ENCODE measurements around the gene MIEF1. TPM values are rescaled to one million over a fixed set of nuclear protein-coding genes. Genes with fewer than 3 reads are reported as not detected.

The MIEF1 gene
- polyA plus RNA-seq, 1 of the 3 experiments (the other 2 are of a cell fraction): 7.5 TPM

DNA sequence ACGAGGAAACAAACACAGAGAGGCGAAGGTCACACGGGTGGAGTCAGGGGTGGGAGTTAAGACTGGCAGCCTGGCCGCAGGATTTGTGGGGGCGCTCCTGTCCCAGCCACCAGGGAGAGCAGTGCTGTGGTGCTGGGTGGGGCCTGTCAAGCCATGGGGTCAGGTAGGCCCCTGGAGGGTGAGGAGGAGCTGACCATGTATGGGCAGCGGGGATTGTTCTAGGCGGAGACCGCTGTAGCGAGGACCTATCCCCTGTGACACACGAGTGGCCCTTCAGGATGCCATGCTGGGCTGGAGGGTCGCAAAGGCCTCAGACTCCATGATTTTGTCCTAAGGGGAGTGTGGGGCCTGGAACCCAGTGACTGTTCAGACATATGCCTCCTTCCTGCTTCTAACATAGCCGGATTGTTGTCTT is 32.0 kb downstream of the MIEF1 start (continued):
- TF ChIP-seq, protein P1, sequence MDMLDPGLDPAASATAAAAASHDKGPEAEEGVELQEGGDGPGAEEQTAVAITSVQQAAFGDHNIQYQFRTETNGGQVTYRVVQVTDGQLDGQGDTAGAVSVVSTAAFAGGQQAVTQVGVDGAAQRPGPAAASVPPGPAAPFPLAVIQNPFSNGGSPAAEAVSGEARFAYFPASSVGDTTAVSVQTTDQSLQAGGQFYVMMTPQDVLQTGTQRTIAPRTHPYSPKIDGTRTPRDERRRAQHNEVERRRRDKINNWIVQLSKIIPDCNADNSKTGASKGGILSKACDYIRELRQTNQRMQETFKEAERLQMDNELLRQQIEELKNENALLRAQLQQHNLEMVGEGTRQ (IDR thresholded peaks at IDR 0.05; ENCODE audit: borderline replicate concordance, low read depth, low read length): no peak
- no peak for TF ChIP-seq RCOR1 (IDR thresholded peaks at IDR 0.05; ENCODE audit: low read length)

GRCh38 chr22:39534591-39535356 is 32.7 kb downstream of the MIEF1 start:
- 37% methylated on average over 7 of the region's 41 CpGs for WGBS (ENCODE audit: low lambda C conversion rate)
- ChIA-PET CTCF (interaction anchor here (0.6 to 3.9 kb wide), 27 partner anchors 8 to 814 kb away, joined by 3 to 62 read pairs (median 4); partner anchors contain the start of gene ADSL), POLR2A (interaction anchor here (1.5 kb wide), 1 partner anchor 502 kb away, joined by 7 read pairs; no protein-coding TSS in a partner anchor)
- Histone ChIP-seq H3K9me3 (no peaks in the 10 kb centered on the region), H3K4me2 (no peak overlapping the region), H3K79me2 (ENCODE audit: insufficient read depth) (peaks cover 18% of the 10 kb centered on the region), H4K20me1 (ENCODE audit: insufficient read depth) (no peaks in the 10 kb centered on the region), H3K9ac (no peak overlapping the region), H3K27ac (ENCODE audit: low read depth in 2 of 2, low read length in 1 of 2) (no peak overlapping the region; a peak in 1 of 4 replicates), H3K4me1 (ENCODE audit: control insufficient read depth in 1 of 2, insufficient read depth in 2 of 2, low read depth in 1 of 2, low read length in 1 of 2) (peaks cover 0 to 10% of the 10 kb centered on the region in 2 experiments; a peak in 1 of 4 replicates), H3K36me3 (replicated peaks in 1 of 2; ENCODE audit: control insufficient read depth in 1 of 2, insufficient read depth in 2 of 2, low read length in 1 of 2) (peaks cover 0 to 5% of the 10 kb centered on the region in 2 experiments), H3K4me3 (ENCODE audit: low read depth in 2 of 2, low read length in 1 of 2) (peak overlapping the region in 1 of 2 experiments; percentile 35; a peak in 1 of 4 replicates), H3F3A (replicated peaks; ENCODE audit: insufficient read depth) (no peaks in the 10 kb centered on the region), H2AFZ (ENCODE audit: low read depth) (peak overlapping the region; percentile 70; the same call in 1 of the 2 replicates), H3K9me2 (no peaks in the 10 kb centered on the region), H3K27me3 (ENCODE audit: insufficient read depth) (no peaks in the 10 kb centered on the region)
- peak; percentile 83 for DNase-seq
- TF ChIP-seq ELF1 (IDR thresholded peaks at IDR 0.05) (no peak), RAD21 (IDR thresholded peaks at IDR 0.05; ENCODE audit: low read length) (peak; percentile 75), SMC3 (IDR thresholded peaks at IDR 0.05; ENCODE audit: low read depth, low read length) (peak; percentile 62), NFIC (IDR thresholded peaks at IDR 0.05; ENCODE audit: borderline replicate concordance) (no peak), GATA2 (CRISPR knock-in tag; IDR thresholded peaks at IDR 0.05) (peak; percentile 48; the same call in 1 of the 2 replicates), TEAD4 (IDR thresholded peaks at IDR 0.05; ENCODE audit: borderline replicate concordance, insufficient read depth) (0 out of 2 replicates have a peak, but pooled peaks have one; percentile 74)
- TF ChIP-seq, protein P2, sequence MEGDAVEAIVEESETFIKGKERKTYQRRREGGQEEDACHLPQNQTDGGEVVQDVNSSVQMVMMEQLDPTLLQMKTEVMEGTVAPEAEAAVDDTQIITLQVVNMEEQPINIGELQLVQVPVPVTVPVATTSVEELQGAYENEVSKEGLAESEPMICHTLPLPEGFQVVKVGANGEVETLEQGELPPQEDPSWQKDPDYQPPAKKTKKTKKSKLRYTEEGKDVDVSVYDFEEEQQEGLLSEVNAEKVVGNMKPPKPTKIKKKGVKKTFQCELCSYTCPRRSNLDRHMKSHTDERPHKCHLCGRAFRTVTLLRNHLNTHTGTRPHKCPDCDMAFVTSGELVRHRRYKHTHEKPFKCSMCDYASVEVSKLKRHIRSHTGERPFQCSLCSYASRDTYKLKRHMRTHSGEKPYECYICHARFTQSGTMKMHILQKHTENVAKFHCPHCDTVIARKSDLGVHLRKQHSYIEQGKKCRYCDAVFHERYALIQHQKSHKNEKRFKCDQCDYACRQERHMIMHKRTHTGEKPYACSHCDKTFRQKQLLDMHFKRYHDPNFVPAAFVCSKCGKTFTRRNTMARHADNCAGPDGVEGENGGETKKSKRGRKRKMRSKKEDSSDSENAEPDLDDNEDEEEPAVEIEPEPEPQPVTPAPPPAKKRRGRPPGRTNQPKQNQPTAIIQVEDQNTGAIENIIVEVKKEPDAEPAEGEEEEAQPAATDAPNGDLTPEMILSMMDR (IDR thresholded peaks at IDR 0.05): peak; percentile 69

- DNase-seq: no peak
- Histone ChIP-seq H3K36me3 (replicated peaks in 1 of 2; ENCODE audit: control insufficient read depth in 1 of 2, insufficient read depth in 2 of 2, low read length in 1 of 2) (no peaks in the 10 kb centered on the region), H2AFZ (ENCODE audit: low read depth) (no peak overlapping the region), H3K9ac (no peak overlapping the region), H4K20me1 (ENCODE audit: insufficient read depth) (no peaks in the 10 kb centered on the region), H3K9me3 (no peaks in the 10 kb centered on the region), H3K27me3 (ENCODE audit: insufficient read depth) (no peaks in the 10 kb centered on the region), H3K4me3 (ENCODE audit: low read depth in 2 of 2, low read length in 1 of 2) (no peak overlapping the region), H3K4me1 (ENCODE audit: control insufficient read depth in 1 of 2, insufficient read depth in 2 of 2, low read depth in 1 of 2, low read length in 1 of 2) (peaks cover 0 to 9% of the 10 kb centered on the region in 2 experiments; a peak in 1 of 4 replicates), H3F3A (replicated peaks; ENCODE audit: insufficient read depth) (no peaks in the 10 kb centered on the region), H3K9me2 (no peaks in the 10 kb centered on the region), H3K79me2 (ENCODE audit: insufficient read depth) (peaks cover 18% of the 10 kb centered on the region), H3K27ac (ENCODE audit: low read depth in 2 of 2, low read length in 1 of 2) (no peak overlapping the region), H3K4me2 (no peak overlapping the region)
- 100% methylated on average over 1 of the region's 13 CpGs for WGBS (ENCODE audit: low lambda C conversion rate)
- ChIA-PET POLR2A (interaction anchor here (1.5 kb wide), 1 partner anchor 501 kb away, joined by 7 read pairs; no protein-coding TSS in a partner anchor), CTCF (interaction anchor here (0.6 to 3.9 kb wide), 24 partner anchors 8 to 813 kb away, joined by 3 to 62 read pairs (median 6); partner anchors contain the start of gene ADSL)
- TF ChIP-seq FOXM1 (IDR thresholded peaks at IDR 0.05; ENCODE audit: low read depth) (no peak), RCOR1 (IDR thresholded peaks at IDR 0.05; ENCODE audit: low read length) (no peak), NFIC (IDR thresholded peaks at IDR 0.05; ENCODE audit: borderline replicate concordance) (no peak), TAF1 (IDR thresholded peaks at IDR 0.05; ENCODE audit: borderline replicate concordance, low read depth, low read length) (no peak), RFX5 (IDR thresholded peaks at IDR 0.05; ENCODE audit: low read length) (no peak), TCF12 (IDR thresholded peaks at IDR 0.05) (no peak), YY1 (IDR thresholded peaks at IDR 0.05; ENCODE audit: low read depth) (no peak), EP300 (IDR thresholded peaks at IDR 0.05; ENCODE audit: borderline replicate concordance in 1 of 2, low read depth in 1 of 2, low read length in 1 of 2) (no peak), CHD2 (IDR thresholded peaks at IDR 0.05; ENCODE audit: low read length, partially characterized antibody) (no peak), GATA2 (CRISPR knock-in tag; IDR thresholded peaks at IDR 0.05) (no peak), SMC3 (IDR thresholded peaks at IDR 0.05; ENCODE audit: low read depth, low read length) (no peak), RXRA (IDR thresholded peaks at IDR 0.05; ENCODE audit: borderline replicate concordance, low read depth) (no peak)
- TF ChIP-seq, protein P2 (IDR thresholded peaks at IDR 0.05): no peak
Measured at GRCh38 chr22:39535357-39535725, 33.3 kb downstream of the MIEF1 start.
